Choroid plexus epithelial cell (primary cell): Measurements from ENCODE around the gene VCAN.

Source experiments
- DNase-seq: peaks from one replicate; pipeline ENCODE4 v3.0.0-alpha.2; 2010; ENCODE audit warnings: low read depth
- H3K4me3 ChIP-seq: 2 replicates; pipeline ENCODE4 v1.5.1; 2011; ENCODE audit warnings: low read depth, mild to moderate bottlenecking, control low read depth, low read length, moderate library complexity
- CTCF ChIP-seq: conservative IDR thresholded peaks from 2 replicates; pipeline ENCODE4 v1.5.1; 2011; ENCODE audit warnings: low read depth, mild to moderate bottlenecking, control low read depth, inconsistent platforms, low read length, moderate library complexity

Gene VCAN

GRCh38 chr5:83518319-83519061 lies 46.9 kb downstream of the VCAN start:
- no peak for DNase-seq
- no peak overlapping the region for H3K4me3 ChIP-seq
- no peak for TF ChIP-seq CTCF

- no peak overlapping the region for H3K4me3 ChIP-seq
- no peak for TF ChIP-seq CTCF
- no peak for DNase-seq
Measured at GRCh38 chr5:83522446-83522845, 50.9 kb downstream of the VCAN start.

GRCh38 chr5:83523929-83524328 lies 52.4 kb downstream of the VCAN start:
- no peak for TF ChIP-seq CTCF
- DNase-seq = no peak
- H3K4me3 ChIP-seq = no peak overlapping the region

GRCh38 chr5:83524345-83524744 lies 52.8 kb downstream of the VCAN start:
- TF ChIP-seq CTCF = no peak
- no peak for DNase-seq
- H3K4me3 ChIP-seq = no peak overlapping the region

- no peak for DNase-seq
- TF ChIP-seq CTCF = no peak
- H3K4me3 ChIP-seq = no peak overlapping the region
Measured at GRCh38 chr5:83524991-83525390, 53.4 kb downstream of the VCAN start.

- no peak for DNase-seq
- TF ChIP-seq CTCF = no peak
- H3K4me3 ChIP-seq = no peak overlapping the region
Measured at GRCh38 chr5:83526289-83526688, 54.7 kb downstream of the VCAN start.

- no peak for TF ChIP-seq CTCF
- no peak overlapping the region for H3K4me3 ChIP-seq
- DNase-seq = no peak
Measured at GRCh38 chr5:83527221-83527620, 55.7 kb downstream of the VCAN start.
